Cardiac septum (tissue), 1 donor: Measurements from ENCODE around the gene SNX5. TPM values are rescaled to one million over a fixed set of nuclear protein-coding genes. Genes with fewer than 3 reads are reported as not detected.

ENCODE experiments used
- DNase-seq: peaks from one replicate; pipeline ENCODE4 v3.0.0-alpha.2; 2020; ENCODE audit warnings: low spot score
- intact Hi-C: fragments of 100-400 bp; cut with DNase I; formaldehyde crosslinking; loops from one replicate; pipeline ENCODE4 v1.14.0; 2022
- total RNA-seq: library from RNA; stranded (reverse); fragmentation: NEBNext Ultra II Directional; extraction: Animal tissue kit (Norgen Biotek cat#: 25700); gene quantifications from one replicate; pipeline ENCODE4 v1.2.1, GENCODE V29; 2021
- donor health status: DM: no; HTN: no; CAD: no.

Gene SNX5
- total RNA-seq, 1 donor from 2014 or later, result 42.1 TPM

DNA sequence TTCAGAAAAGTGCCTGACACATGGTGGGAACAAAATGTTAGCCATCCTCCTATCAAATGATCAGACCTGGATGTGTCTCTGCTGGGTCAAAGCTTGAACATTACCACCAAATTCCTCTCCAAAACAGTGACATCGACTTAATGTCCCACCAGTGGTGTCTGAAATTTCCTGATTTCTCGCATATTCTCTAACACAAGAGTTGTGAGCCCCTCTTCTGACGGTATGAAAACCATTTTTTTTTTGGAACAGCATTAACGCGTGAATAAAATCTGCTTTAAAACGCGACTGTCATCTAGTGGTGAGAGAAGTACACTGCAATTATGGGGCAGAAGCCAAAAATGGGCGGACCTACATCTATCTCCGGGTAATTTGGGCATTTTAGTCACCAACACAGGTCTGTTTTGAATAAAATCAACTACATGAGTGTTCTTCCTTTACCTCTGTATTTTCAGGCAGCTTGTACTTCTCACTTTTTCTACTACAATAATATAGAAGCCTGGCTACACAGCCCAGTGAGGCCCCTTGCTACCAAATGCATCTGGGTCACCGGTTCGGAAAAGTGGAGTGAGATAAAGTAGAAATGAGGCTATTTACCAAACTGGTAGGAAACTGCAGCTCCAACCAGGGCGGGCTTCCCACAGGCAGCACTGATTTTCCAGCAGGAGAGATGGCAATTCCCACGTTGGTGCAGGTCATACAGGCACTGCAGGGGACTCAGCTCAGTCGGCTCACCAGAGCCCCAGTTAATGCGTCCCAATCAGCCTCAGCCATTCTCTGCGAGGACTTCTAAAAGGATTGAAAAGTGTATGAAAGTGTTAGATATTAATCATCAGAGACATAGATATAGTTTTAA is 27.6 kb upstream of the SNX5 start:
- no peak for DNase-seq
- intact Hi-C loops, result loop anchor here (5.0 to 10.0 kb wide), 2 partner anchors 461 to 494 kb away; partner anchors contain the start of gene BFSP1

DNA sequence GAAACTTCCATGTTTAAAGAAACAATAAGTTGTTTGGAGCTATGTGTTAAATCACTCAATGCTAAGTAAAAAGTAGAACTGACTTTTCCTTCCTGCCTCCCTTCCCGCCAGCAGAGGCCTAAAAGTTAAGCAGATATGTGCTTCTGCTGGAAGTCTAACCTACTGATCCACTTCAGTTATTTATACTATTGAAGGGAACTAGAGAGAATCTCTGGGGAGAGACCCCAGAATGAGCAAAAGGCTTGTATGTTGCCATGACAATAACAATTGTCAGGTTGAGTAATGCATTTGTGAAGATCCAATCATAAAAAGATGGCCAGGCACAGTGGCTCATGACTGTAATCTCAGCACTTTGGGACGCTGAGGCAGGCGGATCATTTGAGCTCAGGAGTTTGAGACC is 25.0 kb upstream of the SNX5 start:
- DNase-seq, result no peak
- intact Hi-C loops, result loop anchor here (10.0 kb wide), 1 partner anchor 459 kb away; the partner anchor contains the start of gene BFSP1

- DNase-seq, result no peak
- intact Hi-C loops, result loop anchor here (10.0 kb wide), 1 partner anchor 458 kb away; the partner anchor contains the start of gene BFSP1
These were observed 24.4 kb upstream of the SNX5 start for GRCh38 chr20:17992847-17993513.

DNA sequence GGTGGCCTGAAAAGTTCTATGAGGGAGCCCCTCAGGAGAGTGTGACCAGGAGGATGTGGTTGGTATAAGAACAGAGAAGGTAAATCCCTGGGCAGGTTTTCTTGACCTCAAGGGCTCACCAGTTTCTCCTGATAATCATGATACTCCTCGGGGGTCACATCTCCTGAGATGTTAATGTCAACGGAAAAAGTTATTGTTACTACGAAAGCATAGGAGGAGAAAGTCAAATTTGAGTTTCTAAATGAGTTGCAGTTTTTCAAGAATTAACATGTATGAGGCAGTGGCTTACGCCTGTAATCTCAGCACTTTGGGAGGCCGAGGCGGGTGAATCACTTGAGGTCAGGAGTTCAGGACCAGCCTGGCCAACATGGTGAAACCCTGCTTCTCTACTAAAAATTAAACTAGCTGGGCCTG is 23.6 kb upstream of the SNX5 start:
- intact Hi-C loops, result loop anchor here (10.0 kb wide), 1 partner anchor 457 kb away; the partner anchor contains the start of gene BFSP1
- DNase-seq, result no peak

DNA sequence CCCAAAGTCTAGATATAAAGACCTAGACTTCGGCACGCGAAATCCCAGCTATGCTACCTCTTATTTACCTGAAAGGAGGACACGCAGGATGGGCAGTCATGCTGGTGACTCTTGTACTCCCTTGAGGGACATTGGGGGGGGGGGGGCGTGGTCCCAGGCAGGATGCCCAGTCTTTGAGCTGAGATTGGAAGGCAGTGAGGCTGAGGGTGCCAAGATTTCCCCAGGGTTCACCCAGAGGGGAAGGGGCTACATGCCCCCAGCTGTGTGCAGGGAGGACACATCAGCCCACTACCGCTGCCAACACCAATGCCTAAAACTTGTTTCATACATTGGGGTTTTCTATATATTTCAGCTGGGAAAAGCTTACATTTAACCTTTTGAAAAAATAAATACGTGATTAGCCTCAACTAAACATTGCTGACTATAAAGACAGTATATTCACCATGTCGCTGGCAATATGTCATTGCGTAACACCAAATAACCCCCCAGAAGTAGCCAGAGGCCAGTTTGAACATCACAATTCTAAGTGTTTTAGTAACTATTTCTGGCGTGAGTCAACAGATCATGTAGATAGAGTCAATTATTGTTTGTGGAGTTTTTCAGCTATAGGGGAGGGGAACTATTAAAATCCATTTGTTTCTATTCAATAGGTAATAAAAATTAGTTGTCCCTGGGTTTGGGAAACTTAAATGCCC is 21.8 kb upstream of the SNX5 start:
- intact Hi-C loops, result loop anchor here (10.0 kb wide), 1 partner anchor 456 kb away; the partner anchor contains the start of gene BFSP1
- DNase-seq, result no peak

- no peak for DNase-seq
- intact Hi-C loops, result no loop called here
These were observed 19.4 kb upstream of the SNX5 start for GRCh38 chr20:17987988-17988387.

GRCh38 chr20:17985388-17986018 is 16.9 kb upstream of the SNX5 start:
- intact Hi-C loops, result no loop called here
- no peak for DNase-seq

GRCh38 chr20:17976305-17976704 is 7.7 kb upstream of the SNX5 start:
- DNase-seq, result no peak
- intact Hi-C loops, result no loop called here

- intact Hi-C loops, result no loop called here
- no peak for DNase-seq
These were observed 3.5 kb upstream of the SNX5 start for GRCh38 chr20:17972121-17972520.

DNA sequence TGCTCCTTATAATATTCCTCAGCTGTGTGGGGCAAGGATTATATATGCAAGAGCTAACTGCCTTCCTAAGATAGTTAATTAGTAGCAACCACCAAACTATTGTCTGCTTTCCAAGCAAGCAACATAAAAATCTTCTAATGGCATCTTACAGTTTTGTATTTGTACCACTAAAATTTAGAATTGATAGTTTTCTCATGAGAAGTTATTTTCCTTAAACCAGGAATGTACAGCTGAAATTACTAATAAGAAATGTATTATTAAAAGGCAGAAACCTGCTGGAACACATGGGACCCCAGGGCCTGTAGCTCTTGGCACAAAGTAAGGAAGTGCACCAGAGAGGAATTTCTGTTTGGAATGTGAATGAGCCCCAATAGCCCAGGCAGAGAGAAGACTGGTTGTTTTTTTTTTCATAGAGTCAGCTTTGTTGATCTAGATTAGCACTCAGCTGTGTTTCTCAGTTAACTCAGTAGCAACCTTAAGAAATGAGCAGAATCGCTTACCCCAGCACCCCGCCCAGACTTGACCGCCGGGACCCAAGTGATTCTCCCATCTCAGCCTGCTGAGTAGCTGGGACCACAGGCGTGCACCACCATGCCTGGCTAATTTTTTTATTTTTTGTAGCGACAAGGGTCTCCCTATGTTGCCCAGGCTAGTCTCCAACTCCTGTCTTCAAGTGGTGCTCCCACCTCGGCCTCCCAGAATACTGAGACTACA is 2.9 kb upstream of the SNX5 start:
- no peak for DNase-seq
- intact Hi-C loops, result no loop called here

DNA sequence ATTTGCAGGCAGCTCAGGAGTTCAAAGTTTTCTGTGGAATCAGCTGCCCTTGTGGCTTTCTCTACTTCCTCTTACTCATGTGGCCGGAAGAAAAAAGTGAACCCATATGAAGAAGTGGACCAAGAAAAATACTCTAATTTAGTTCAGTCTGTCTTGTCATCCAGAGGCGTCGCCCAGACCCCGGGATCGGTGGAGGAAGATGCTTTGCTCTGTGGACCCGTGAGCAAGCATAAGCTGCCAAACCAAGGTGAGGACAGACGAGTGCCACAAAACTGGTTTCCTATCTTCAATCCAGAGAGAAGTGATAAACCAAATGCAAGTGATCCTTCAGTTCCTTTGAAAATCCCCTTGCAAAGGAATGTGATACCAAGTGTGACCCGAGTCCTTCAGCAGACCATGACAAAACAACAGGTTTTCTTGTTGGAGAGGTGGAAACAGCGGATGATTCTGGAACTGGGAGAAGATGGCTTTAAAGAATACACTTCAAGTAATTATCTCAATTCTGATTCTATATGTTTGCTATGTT is 1.4 kb upstream of the SNX5 start:
- intact Hi-C loops, result loop anchor here (5.0 kb wide), 1 partner anchor 167 kb away; the partner anchor contains the start of genes KAT14 and PET117
- DNase-seq, result no peak

GRCh38 chr20:17969278-17969883 is 787 bp upstream of the SNX5 start:
- intact Hi-C loops, result loop anchor here (5.0 kb wide), 1 partner anchor 168 kb away; the partner anchor contains the start of genes KAT14 and PET117
- DNase-seq, result no peak

GRCh38 chr20:17967521-17968365 is 851 bp downstream of the SNX5 start:
- intact Hi-C loops, result loop anchor here (5.0 kb wide), 1 partner anchor 170 kb away; the partner anchor contains the start of genes KAT14 and PET117

DNA sequence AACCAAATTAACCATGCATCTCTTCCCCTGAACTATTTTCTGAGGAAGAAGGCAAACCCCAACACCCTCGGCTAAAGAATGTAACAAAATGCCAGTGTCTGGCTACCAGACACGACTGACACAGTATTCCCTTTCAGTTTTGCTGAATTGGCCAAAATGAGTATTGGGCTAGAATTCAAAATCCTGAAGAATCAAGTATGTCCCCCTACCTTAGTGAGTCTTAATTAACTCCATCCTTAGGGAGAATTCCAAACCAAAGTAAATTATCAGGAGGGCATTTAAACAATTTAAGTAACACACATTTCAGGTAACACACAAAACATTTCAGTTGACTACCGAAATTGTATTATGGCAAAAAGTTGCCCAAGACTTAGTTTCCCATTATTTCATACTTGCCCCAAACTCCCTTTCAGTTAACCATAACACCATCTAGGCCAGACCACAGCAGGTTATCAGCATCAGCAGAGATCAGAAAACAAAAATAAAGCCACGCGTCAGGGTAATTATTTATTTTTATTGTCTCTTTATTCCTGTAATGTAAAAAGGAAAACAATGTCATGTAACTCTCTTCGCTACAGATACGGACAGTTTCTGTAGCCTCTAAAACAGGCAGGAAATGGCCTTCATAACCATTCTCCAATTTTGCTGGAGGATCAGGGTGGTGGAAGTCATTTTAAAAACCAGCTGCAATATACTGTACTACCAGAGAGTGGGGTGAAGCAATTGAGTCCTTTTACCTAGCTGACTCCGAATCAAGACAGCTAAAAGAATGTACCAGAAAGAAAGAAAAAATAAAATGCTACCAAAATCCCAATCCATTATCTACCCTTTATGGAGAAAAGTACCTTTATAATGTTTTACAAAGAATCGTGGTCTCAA is 1.9 kb downstream of the SNX5 start:
- intact Hi-C loops, result loop anchor here (5.0 kb wide), 1 partner anchor 171 kb away; the partner anchor contains the start of genes KAT14 and PET117
- DNase-seq, result no peak

More at GRCh38 chr20:17967521-17968365, 851 bp downstream of the SNX5 start:
- DNase-seq, result no peak

GRCh38 chr20:17965042-17965697 is 3.4 kb downstream of the SNX5 start:
- intact Hi-C loops, result loop anchor here (5.0 kb wide), 1 partner anchor 172 kb away; the partner anchor contains the start of genes KAT14 and PET117
- DNase-seq, result no peak
